Keratinocyte (primary cell): ENCODE data around the gene ALK.

Experiments used
- EZH2 ChIP-seq: IDR thresholded peaks from one replicate; pipeline ENCODE4 v1.6.1; 2012; ENCODE audit warnings: inconsistent platforms, mild to moderate bottlenecking, low read length, moderate library complexity
- TF ChIP-seq, protein P1 (sequence below), 3 experiments: IDR thresholded peaks in 1 of 3; conservative IDR thresholded peaks in 1 of 3; optimal IDR thresholded peaks in 1 of 3; 2 replicates in 2 of 3; 3 replicates in 1 of 3; pipeline versions ENCODE3 to v1.5.1; 2011; ENCODE audit warnings: low read length in 3 of 3, mild to moderate bottlenecking in 3 of 3, moderate library complexity in 2 of 3, control low read depth in 1 of 3, inconsistent platforms in 1 of 3; ENCODE audit not compliant: insufficient read depth in 2 of 3; ENCODE audit errors: extremely low read depth in 1 of 3

DNA sequence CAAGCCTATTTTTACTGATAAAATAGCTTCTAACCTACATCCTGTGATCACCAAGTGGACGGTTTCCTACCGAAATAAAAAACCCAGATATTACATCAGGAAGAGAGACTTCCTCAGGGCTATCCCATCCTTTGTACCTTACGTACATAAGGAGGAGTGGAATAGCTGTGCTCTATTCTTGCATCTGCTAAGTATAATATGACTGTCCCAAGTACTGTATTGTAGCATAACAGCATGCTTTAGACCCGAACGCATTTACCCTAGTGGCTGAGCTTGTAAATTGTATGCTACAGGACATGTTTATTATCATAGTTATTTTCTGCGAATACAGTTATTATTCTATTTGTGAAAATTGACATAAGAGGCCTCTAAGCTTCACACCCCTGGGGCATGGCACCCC, 503.8 kb downstream of the ALK start:
- TF ChIP-seq, protein P1, sequence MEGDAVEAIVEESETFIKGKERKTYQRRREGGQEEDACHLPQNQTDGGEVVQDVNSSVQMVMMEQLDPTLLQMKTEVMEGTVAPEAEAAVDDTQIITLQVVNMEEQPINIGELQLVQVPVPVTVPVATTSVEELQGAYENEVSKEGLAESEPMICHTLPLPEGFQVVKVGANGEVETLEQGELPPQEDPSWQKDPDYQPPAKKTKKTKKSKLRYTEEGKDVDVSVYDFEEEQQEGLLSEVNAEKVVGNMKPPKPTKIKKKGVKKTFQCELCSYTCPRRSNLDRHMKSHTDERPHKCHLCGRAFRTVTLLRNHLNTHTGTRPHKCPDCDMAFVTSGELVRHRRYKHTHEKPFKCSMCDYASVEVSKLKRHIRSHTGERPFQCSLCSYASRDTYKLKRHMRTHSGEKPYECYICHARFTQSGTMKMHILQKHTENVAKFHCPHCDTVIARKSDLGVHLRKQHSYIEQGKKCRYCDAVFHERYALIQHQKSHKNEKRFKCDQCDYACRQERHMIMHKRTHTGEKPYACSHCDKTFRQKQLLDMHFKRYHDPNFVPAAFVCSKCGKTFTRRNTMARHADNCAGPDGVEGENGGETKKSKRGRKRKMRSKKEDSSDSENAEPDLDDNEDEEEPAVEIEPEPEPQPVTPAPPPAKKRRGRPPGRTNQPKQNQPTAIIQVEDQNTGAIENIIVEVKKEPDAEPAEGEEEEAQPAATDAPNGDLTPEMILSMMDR (optimal IDR thresholded peaks at IDR 0.05 in 1 of 3, IDR thresholded peaks at IDR 0.05 in 1 of 3, conservative IDR thresholded peaks at IDR 0.05 in 1 of 3; ENCODE audit: extremely low read depth in 1 of 3, insufficient read depth in 2 of 3, low read length in 3 of 3), result no peak
- TF ChIP-seq EZH2, result no peak
